Keratinocyte (primary cell): Measurements from ENCODE around the gene KCTD8. TPM values are rescaled to one million over a fixed set of nuclear protein-coding genes. Genes with fewer than 3 reads are reported as not detected.

Source experiments
- DNase-seq: peaks from one replicate; pipeline ENCODE4 v3.0.0-alpha.2; 2011; ENCODE audit warnings: low read depth, missing footprints, low spot score
- FAIRE-seq: peaks from 2 replicates; lab custom pipeline; 2011; peaks lifted over from hg19 to GRCh38; lab: Jason Lieb, UNC
- H2AFZ ChIP-seq: 2 replicates; pipeline ENCODE4 v1.6.0; 2012; ENCODE audit warnings: low read length, control low read depth, inconsistent platforms; ENCODE audit not compliant: control insufficient read depth
- H3K27ac ChIP-seq: 2 replicates; pipeline ENCODE4 v1.5.1; 2011; ENCODE audit warnings: low read length; ENCODE audit not compliant: control insufficient read depth, insufficient read depth
- H3K27me3 ChIP-seq: 3 replicates; pipeline ENCODE4 v1.6.0; 2011; ENCODE audit warnings: low read length; ENCODE audit not compliant: control insufficient read depth, insufficient read depth; ENCODE audit errors: extremely low read depth
- H3K36me3 ChIP-seq, 2 experiments: 2 replicates in 1 of 2; 3 replicates in 1 of 2; pipeline ENCODE4 v1.5.1; 2011; ENCODE audit warnings: low read length in 2 of 2, mild to moderate bottlenecking in 1 of 2; ENCODE audit not compliant: control insufficient read depth in 2 of 2, insufficient read depth in 2 of 2; ENCODE audit errors: extremely low read depth in 1 of 2
- H3K4me1 ChIP-seq: 3 replicates; pipeline ENCODE4 v1.5.1; 2011; ENCODE audit warnings: low read length; ENCODE audit not compliant: control insufficient read depth, insufficient read depth; ENCODE audit errors: extremely low read depth
- H3K4me2 ChIP-seq: 3 replicates; pipeline ENCODE4 v1.6.0; 2011; ENCODE audit warnings: low read depth, low read length; ENCODE audit not compliant: control insufficient read depth, insufficient read depth; ENCODE audit errors: extremely low read depth
- H3K4me3 ChIP-seq, 3 experiments: fragments of 200-600 bp in 1 of 3; sonication (generic) in 1 of 3; 2 replicates in 2 of 3; 3 replicates in 1 of 3; pipeline ENCODE4 v1.5.1; 2011 to 2016; ENCODE audit warnings: low read length in 3 of 3, mild to moderate bottlenecking in 3 of 3, control low read depth in 2 of 3, inconsistent platforms in 1 of 3, low read depth in 1 of 3, mixed read lengths in 1 of 3, mixed run types in 1 of 3, moderate library complexity in 1 of 3; ENCODE audit not compliant: control insufficient read depth in 2 of 3, insufficient read depth in 2 of 3; ENCODE audit errors: extremely low read depth in 1 of 3
- H3K79me2 ChIP-seq: 2 replicates; pipeline ENCODE4 v1.6.0; 2012; ENCODE audit warnings: low read length; ENCODE audit not compliant: control insufficient read depth, insufficient read depth
- H3K9ac ChIP-seq: 3 replicates; pipeline ENCODE4 v1.6.0; 2011; ENCODE audit warnings: low read length; ENCODE audit not compliant: control insufficient read depth, insufficient read depth; ENCODE audit errors: extremely low read depth
- H3K9me1 ChIP-seq: 3 replicates; pipeline ENCODE4 v1.6.0; 2011; ENCODE audit warnings: low read length; ENCODE audit not compliant: control insufficient read depth, insufficient read depth; ENCODE audit errors: extremely low read depth
- H3K9me3 ChIP-seq: 2 replicates; pipeline ENCODE4 v1.5.1; 2012; ENCODE audit warnings: low read depth, low read length; ENCODE audit not compliant: control insufficient read depth
- H4K20me1 ChIP-seq: 3 replicates; pipeline ENCODE4 v1.6.0; 2011; ENCODE audit warnings: low read length; ENCODE audit not compliant: control insufficient read depth, insufficient read depth; ENCODE audit errors: extremely low read depth
- EZH2 ChIP-seq: IDR thresholded peaks from one replicate; pipeline ENCODE4 v1.6.1; 2012; ENCODE audit warnings: inconsistent platforms, mild to moderate bottlenecking, low read length, moderate library complexity
- dilution Hi-C: fragments of 300-500 bp; cut with MboI; formaldehyde crosslinking; loops from one replicate; pipeline ENCODE4 v1.7.0; 2020; ENCODE audit warnings: low sequenced_read_pairs; ENCODE audit not compliant: extremely low pct_ligation_motif_present
- polyA plus RNA-seq, 5 experiments: library from polyadenylated mRNA; depleted of rRNA in 3 of 5; stranded (reverse) in 3 of 5; stranded (forward) in 1 of 5; unstranded in 1 of 5; fragments of >200 nt; gene quantifications; 1 replicate in 1 of 5; 2 replicates in 3 of 5; 3 replicates in 1 of 5; pipeline versions ENCODE4 v1.2.1 to v1.2.3, GENCODE V29; 2011 to 2012; ENCODE audit warnings: missing spikeins in 2 of 5, low read depth in 1 of 5, low replicate concordance in 1 of 5
- TF ChIP-seq, protein P1 (sequence below), 3 experiments: IDR thresholded peaks in 1 of 3; conservative IDR thresholded peaks in 1 of 3; optimal IDR thresholded peaks in 1 of 3; 2 replicates in 2 of 3; 3 replicates in 1 of 3; pipeline versions ENCODE3 to v1.5.1; 2011; ENCODE audit warnings: low read length in 3 of 3, mild to moderate bottlenecking in 3 of 3, moderate library complexity in 2 of 3, control low read depth in 1 of 3, inconsistent platforms in 1 of 3; ENCODE audit not compliant: insufficient read depth in 2 of 3; ENCODE audit errors: extremely low read depth in 1 of 3

The KCTD8 gene
- polyA plus RNA-seq, 1 donor (not counting 4 experiments of a cell fraction or from before 2014, with no cell fraction given) = 0.97 TPM

- Histone ChIP-seq H3K9me1 (no peaks in the 10 kb centered on the region), H3K27me3 (no peaks in the 10 kb centered on the region), H4K20me1 (no peaks in the 10 kb centered on the region), H3K27ac (no peak overlapping the region), H2AFZ (no peak overlapping the region), H3K4me2 (no peak overlapping the region), H3K9me3 (no peaks in the 10 kb centered on the region), H3K79me2 (no peaks in the 10 kb centered on the region), H3K4me1 (no peaks in the 10 kb centered on the region), H3K4me3 (no peak overlapping the region), H3K36me3 (no peaks in the 10 kb centered on the region), H3K9ac (no peak overlapping the region)
- no peak for DNase-seq
- FAIRE-seq = no peak
- TF ChIP-seq EZH2 = no peak
- TF ChIP-seq, protein P1, sequence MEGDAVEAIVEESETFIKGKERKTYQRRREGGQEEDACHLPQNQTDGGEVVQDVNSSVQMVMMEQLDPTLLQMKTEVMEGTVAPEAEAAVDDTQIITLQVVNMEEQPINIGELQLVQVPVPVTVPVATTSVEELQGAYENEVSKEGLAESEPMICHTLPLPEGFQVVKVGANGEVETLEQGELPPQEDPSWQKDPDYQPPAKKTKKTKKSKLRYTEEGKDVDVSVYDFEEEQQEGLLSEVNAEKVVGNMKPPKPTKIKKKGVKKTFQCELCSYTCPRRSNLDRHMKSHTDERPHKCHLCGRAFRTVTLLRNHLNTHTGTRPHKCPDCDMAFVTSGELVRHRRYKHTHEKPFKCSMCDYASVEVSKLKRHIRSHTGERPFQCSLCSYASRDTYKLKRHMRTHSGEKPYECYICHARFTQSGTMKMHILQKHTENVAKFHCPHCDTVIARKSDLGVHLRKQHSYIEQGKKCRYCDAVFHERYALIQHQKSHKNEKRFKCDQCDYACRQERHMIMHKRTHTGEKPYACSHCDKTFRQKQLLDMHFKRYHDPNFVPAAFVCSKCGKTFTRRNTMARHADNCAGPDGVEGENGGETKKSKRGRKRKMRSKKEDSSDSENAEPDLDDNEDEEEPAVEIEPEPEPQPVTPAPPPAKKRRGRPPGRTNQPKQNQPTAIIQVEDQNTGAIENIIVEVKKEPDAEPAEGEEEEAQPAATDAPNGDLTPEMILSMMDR (optimal IDR thresholded peaks at IDR 0.05 in 1 of 3, IDR thresholded peaks at IDR 0.05 in 1 of 3, conservative IDR thresholded peaks at IDR 0.05 in 1 of 3; ENCODE audit: extremely low read depth in 1 of 3, insufficient read depth in 2 of 3, low read length in 3 of 3) = no peak
- dilution Hi-C loops = no loop called here
Measured at GRCh38 chr4:44422912-44423311, 25.7 kb downstream of the KCTD8 start.

- no peaks in the 10 kb centered on the region for H3K36me3 ChIP-seq
- H3K4me1 ChIP-seq = no peaks in the 10 kb centered on the region
- H3K27me3 ChIP-seq = no peaks in the 10 kb centered on the region
- no peak for FAIRE-seq
- DNase-seq = no peak
- dilution Hi-C loops = no loop called here
- TF ChIP-seq, protein P1 (optimal IDR thresholded peaks at IDR 0.05 in 1 of 3, IDR thresholded peaks at IDR 0.05 in 1 of 3, conservative IDR thresholded peaks at IDR 0.05 in 1 of 3; ENCODE audit: extremely low read depth in 1 of 3, insufficient read depth in 2 of 3, low read length in 3 of 3) = no peak
- TF ChIP-seq EZH2 = no peak
- no peak overlapping the region for H3K4me2 ChIP-seq
- H3K9me3 ChIP-seq = no peaks in the 10 kb centered on the region
- H3K4me3 ChIP-seq = no peak overlapping the region
- H3K9ac ChIP-seq = no peak overlapping the region
- H3K9me1 ChIP-seq = no peaks in the 10 kb centered on the region
- no peaks in the 10 kb centered on the region for H3K79me2 ChIP-seq
- no peak overlapping the region for H3K27ac ChIP-seq
- H2AFZ ChIP-seq = no peak overlapping the region
- no peaks in the 10 kb centered on the region for H4K20me1 ChIP-seq
Measured at GRCh38 chr4:44421330-44422065, 27.1 kb downstream of the KCTD8 start.
